GM21360 (cell line): Measurements from ENCODE around the gene ATP4A.

ENCODE experiments used
- ATAC-seq: cut with Tn5 transposase; IDR thresholded peaks from one replicate; pipeline ENCODE4 v1.9.1; 2021; ENCODE audit warnings: mild to moderate bottlenecking, moderate library complexity; ENCODE audit not compliant: unreplicated experiment

ATP4A gene

GRCh38 chr19:35502751-35503150, 60.7 kb downstream of the ATP4A start:
- ATAC-seq: no peak

- no peak for ATAC-seq
Measured at GRCh38 chr19:35501684-35502083, 61.8 kb downstream of the ATP4A start.

GRCh38 chr19:35500611-35501010, 62.8 kb downstream of the ATP4A start:
- ATAC-seq: no peak
